Mesendoderm (in vitro differentiated cells): ENCODE data around the gene GLRX.

Experiments
- DNase-seq: peaks from one replicate; pipeline ENCODE4 v3.0.0; 2013
- H2AK5ac ChIP-seq: 2 replicates; pipeline ENCODE4 v1.6.1; 2013; ENCODE audit warnings: low read length, inconsistent platforms
- H2BK120ac ChIP-seq: 2 replicates; pipeline ENCODE4 v1.6.1; 2013; ENCODE audit warnings: low read depth, mild to moderate bottlenecking, low read length, moderate library complexity, mixed read lengths
- H2BK15ac ChIP-seq: replicated peaks from 2 replicates; pipeline ENCODE4 v1.6.1; 2013; ENCODE audit warnings: low read depth, mild to moderate bottlenecking, moderate library complexity
- H2BK5ac ChIP-seq: 2 replicates; pipeline ENCODE4 v1.6.1; 2013; ENCODE audit warnings: low read length, inconsistent platforms
- H3K18ac ChIP-seq: 2 replicates; pipeline ENCODE4 v1.6.1; 2013; ENCODE audit warnings: mild to moderate bottlenecking, low read length, mixed read lengths
- H3K23ac ChIP-seq: one replicate; pipeline ENCODE4 v1.6.1; 2013; ENCODE audit warnings: low read length
- H3K27ac ChIP-seq: 2 replicates; pipeline ENCODE4 v1.5.1; 2013; ENCODE audit warnings: low read depth, mild to moderate bottlenecking, inconsistent platforms, low read length, moderate library complexity
- H3K27me3 ChIP-seq: 2 replicates; pipeline ENCODE4 v1.6.1; 2013; ENCODE audit warnings: low read length, control low read depth, mild to moderate bottlenecking, inconsistent platforms; ENCODE audit not compliant: insufficient read depth, poor library complexity
- H3K36me3 ChIP-seq: 2 replicates; pipeline ENCODE4 v1.6.1; 2013; ENCODE audit warnings: low read length, inconsistent platforms; ENCODE audit not compliant: control insufficient read depth, insufficient read depth
- H3K4ac ChIP-seq: one replicate; pipeline ENCODE4 v1.6.1; 2013; ENCODE audit warnings: low read depth, mild to moderate bottlenecking, low read length, moderate library complexity
- H3K4me1 ChIP-seq: 2 replicates; pipeline ENCODE4 v1.6.1; 2013; ENCODE audit warnings: low read depth, low read length, inconsistent platforms; ENCODE audit not compliant: control insufficient read depth
- H3K4me2 ChIP-seq: 2 replicates; pipeline ENCODE4 v1.6.1; 2013; ENCODE audit warnings: low read length
- H3K4me3 ChIP-seq: 2 replicates; pipeline ENCODE4 v1.5.1; 2013; ENCODE audit warnings: mild to moderate bottlenecking, low read length
- H3K56ac ChIP-seq: one replicate; pipeline ENCODE4 v1.6.1; 2013; ENCODE audit warnings: low read length
- H3K79me1 ChIP-seq: 2 replicates; pipeline ENCODE4 v1.6.1; 2013; ENCODE audit warnings: low read length, inconsistent platforms
- H3K79me2 ChIP-seq: 2 replicates; pipeline ENCODE4 v1.6.1; 2013; ENCODE audit warnings: mild to moderate bottlenecking, low read length; ENCODE audit not compliant: control insufficient read depth, insufficient read depth
- H3K9ac ChIP-seq: 2 replicates; pipeline ENCODE4 v1.6.1; 2013; ENCODE audit warnings: low read length, inconsistent platforms
- H4K5ac ChIP-seq: one replicate; pipeline ENCODE4 v1.6.1; 2013; ENCODE audit warnings: low read length
- H4K8ac ChIP-seq: one replicate; pipeline ENCODE4 v1.6.1; 2013; ENCODE audit warnings: low read depth, mild to moderate bottlenecking, control low read depth, low read length, moderate library complexity
- WGBS: extraction: QIAGEN DNeasy Blood & Tissue Kit; methylation state at CpG from one replicate; pipeline ENCODE4 v1.1.7; 2013; ENCODE audit warnings: low lambda C conversion rate, missing lambda C conversion rate; ENCODE audit not compliant: insufficient coverage; ENCODE audit errors: extremely low coverage; 5-methylcytosine and 5-hydroxymethylcytosine counted together

GLRX gene

DNA sequence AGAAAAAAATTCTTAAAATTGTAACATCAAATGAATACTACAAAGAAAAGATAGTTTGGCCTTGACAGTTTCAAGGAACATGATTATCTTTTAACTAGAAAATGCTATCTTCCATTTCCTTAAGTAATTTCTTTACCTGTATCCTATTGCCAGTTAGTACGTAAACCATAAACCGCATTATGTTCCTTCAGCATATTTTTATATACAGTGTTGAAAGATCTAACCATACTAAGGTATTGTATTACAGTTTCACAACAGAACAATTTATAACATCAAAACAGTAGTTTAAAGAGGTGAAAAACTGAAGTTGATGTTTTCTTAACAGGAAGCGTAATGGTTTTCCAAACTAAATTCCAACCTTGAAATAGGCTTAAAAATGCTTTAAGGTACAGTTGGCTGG is 45.1 kb downstream of the GLRX start:
- Histone ChIP-seq H4K8ac (no peak overlapping the region), H3K9ac (no peak overlapping the region), H3K79me1 (no peaks in the 10 kb centered on the region), H3K56ac (no peak overlapping the region), H2BK5ac (no peak overlapping the region), H3K27ac (no peak overlapping the region), H2BK120ac (no peak overlapping the region), H3K23ac (no peak overlapping the region), H3K79me2 (no peaks in the 10 kb centered on the region), H3K36me3 (peaks cover 4% of the 10 kb centered on the region), H3K4me2 (no peak overlapping the region), H2AK5ac (no peak overlapping the region), H3K4me1 (no peaks in the 10 kb centered on the region), H3K18ac (no peak overlapping the region), H3K27me3 (no peaks in the 10 kb centered on the region), H2BK15ac (no peak overlapping the region), H3K4me3 (no peak overlapping the region), H4K5ac (no peak overlapping the region), H3K4ac (no peak overlapping the region)
- no peak for DNase-seq
- WGBS: 100% methylated on average over 2 of the region's 3 CpGs

DNA sequence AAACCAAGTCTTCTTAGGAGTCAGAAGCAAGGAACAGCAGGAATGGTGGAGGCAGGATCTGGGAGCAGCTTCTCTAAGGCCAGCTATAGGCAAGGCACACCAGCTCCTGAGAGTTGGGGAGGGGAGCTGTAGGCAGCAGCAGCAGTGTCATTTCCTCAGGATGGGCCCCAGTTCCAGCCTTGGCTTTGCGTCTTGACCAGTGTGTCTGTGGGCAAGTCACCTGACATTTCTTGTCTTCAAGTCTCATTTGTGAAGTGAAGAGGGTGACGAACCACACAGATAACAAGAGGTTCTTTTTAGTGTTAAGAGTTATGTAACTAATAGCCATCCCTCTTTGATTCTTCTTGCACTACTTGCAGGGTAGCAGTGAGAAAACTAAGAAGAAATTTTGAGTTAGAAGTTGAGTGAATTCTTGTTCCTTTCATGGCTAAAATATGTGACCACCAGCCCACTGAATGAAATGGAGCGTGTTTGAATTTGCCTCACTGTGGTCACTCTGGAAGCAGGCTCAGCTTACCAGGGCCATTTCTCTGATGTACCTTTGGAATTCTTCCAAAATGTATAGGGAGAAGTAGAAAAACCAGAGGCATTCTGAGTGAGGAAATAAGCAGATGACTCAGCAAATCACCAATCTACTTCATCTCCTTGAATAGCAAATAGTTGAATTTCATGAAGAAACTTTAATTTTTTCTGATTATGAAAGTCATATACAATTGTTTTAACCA is 49.0 kb downstream of the GLRX start:
- Histone ChIP-seq H4K5ac (no peak overlapping the region), H3K56ac (no peak overlapping the region), H3K9ac (no peak overlapping the region), H3K4ac (no peak overlapping the region), H3K18ac (no peak overlapping the region), H2BK15ac (no peak overlapping the region), H3K23ac (no peak overlapping the region), H2BK5ac (no peak overlapping the region), H3K79me1 (no peaks in the 10 kb centered on the region), H3K27me3 (no peaks in the 10 kb centered on the region), H3K79me2 (no peaks in the 10 kb centered on the region), H3K36me3 (peaks cover 14% of the 10 kb centered on the region), H2BK120ac (no peak overlapping the region), H3K4me2 (no peak overlapping the region), H3K4me3 (no peak overlapping the region), H2AK5ac (no peak overlapping the region), H3K27ac (no peak overlapping the region), H3K4me1 (no peaks in the 10 kb centered on the region), H4K8ac (no peak overlapping the region)
- no CpG with 5 or more reads among the region's 3 CpGs for WGBS
- DNase-seq: no peak

DNA sequence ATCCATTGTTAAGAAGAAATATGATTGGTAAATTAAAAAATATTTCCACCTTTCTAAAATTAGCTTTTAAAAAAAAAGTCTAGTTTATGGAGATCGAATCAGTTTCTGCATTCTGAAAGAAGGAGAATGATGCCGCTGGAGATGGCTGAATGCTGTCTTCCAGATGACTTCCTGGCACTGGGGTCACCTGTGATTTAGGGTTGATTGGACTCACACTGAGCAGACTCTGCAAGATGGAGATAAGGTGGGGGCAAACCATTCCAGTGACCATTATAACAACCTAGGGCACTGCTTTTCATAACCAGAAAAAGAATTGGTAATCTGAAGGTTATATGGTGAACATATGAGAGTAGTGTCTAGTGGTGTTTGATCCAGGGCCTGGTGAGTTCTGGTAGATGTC is 50.6 kb downstream of the GLRX start:
- H4K5ac ChIP-seq: no peak overlapping the region
- H3K4me3 ChIP-seq: no peak overlapping the region
- no peak overlapping the region for H2BK15ac ChIP-seq
- no peak overlapping the region for H3K9ac ChIP-seq
- WGBS: no CpG with 5 or more reads among the region's 2 CpGs
- no peaks in the 10 kb centered on the region for H3K27me3 ChIP-seq
- DNase-seq: no peak
- H2BK5ac ChIP-seq: no peak overlapping the region
- no peak overlapping the region for H3K23ac ChIP-seq
- H3K4me2 ChIP-seq: no peak overlapping the region
- H3K18ac ChIP-seq: no peak overlapping the region
- H3K27ac ChIP-seq: no peak overlapping the region
- H3K4me1 ChIP-seq: no peaks in the 10 kb centered on the region
- H3K56ac ChIP-seq: no peak overlapping the region
- H3K79me2 ChIP-seq: no peaks in the 10 kb centered on the region
- no peak overlapping the region for H3K4ac ChIP-seq
- no peaks in the 10 kb centered on the region for H3K79me1 ChIP-seq
- no peak overlapping the region for H2BK120ac ChIP-seq
- no peak overlapping the region for H2AK5ac ChIP-seq
- H3K36me3 ChIP-seq: peaks cover 14% of the 10 kb centered on the region
- no peak overlapping the region for H4K8ac ChIP-seq

DNA sequence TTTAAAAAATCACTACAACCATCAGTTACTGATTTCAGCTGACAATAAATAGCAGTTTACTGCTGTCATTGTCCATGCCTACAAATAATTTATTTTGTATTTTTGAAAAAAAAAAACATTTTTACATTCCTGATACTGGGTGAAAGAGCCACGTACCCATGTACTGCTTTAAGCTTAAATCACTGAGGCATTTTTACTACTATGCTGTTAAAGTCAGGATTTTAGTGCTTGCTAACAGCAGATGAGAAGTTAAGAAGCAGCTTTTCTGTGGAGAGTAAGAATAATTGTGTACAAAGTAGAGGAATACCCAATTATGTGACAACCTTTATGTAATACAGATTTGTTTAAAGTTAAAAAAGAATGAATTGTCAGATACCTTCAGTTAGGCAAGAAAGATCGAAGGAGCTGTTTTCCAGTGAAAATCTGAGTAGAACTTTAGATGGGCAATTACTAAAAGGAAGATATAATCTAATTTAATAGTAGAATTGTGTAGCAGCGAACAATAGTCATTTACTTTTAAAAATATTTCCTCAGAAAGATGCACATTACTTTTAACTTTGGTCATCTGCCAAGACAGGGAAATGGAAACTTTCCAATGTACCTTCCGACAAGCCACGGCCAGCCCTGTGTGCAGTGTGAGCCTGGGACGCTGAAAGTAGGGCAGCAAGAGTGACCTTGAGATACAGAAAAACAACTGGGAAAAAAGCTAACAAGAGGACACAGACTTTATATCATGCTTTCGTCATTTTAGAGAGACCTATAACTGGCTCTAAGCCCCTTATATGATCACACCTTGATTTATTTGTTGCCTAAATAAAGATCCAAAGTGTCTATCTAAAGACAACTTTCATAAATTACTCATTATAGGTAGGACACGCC is 51.5 kb downstream of the GLRX start:
- H4K8ac ChIP-seq: no peak overlapping the region
- no peak overlapping the region for H2BK120ac ChIP-seq
- no peak overlapping the region for H3K56ac ChIP-seq
- H3K79me1 ChIP-seq: no peaks in the 10 kb centered on the region
- no peak overlapping the region for H2AK5ac ChIP-seq
- no peaks in the 10 kb centered on the region for H3K4me1 ChIP-seq
- no peak overlapping the region for H3K4me2 ChIP-seq
- no peak overlapping the region for H3K23ac ChIP-seq
- H2BK15ac ChIP-seq: no peak overlapping the region
- H3K36me3 ChIP-seq: peaks cover 11% of the 10 kb centered on the region
- DNase-seq: no peak
- H3K27ac ChIP-seq: no peak overlapping the region
- WGBS: no CpG with 5 or more reads among the region's 8 CpGs
- no peak overlapping the region for H2BK5ac ChIP-seq
- H3K27me3 ChIP-seq: no peaks in the 10 kb centered on the region
- no peak overlapping the region for H3K18ac ChIP-seq
- H3K79me2 ChIP-seq: no peaks in the 10 kb centered on the region
- H3K4me3 ChIP-seq: no peak overlapping the region
- H3K9ac ChIP-seq: no peak overlapping the region
- H3K4ac ChIP-seq: no peak overlapping the region
- no peak overlapping the region for H4K5ac ChIP-seq

DNA sequence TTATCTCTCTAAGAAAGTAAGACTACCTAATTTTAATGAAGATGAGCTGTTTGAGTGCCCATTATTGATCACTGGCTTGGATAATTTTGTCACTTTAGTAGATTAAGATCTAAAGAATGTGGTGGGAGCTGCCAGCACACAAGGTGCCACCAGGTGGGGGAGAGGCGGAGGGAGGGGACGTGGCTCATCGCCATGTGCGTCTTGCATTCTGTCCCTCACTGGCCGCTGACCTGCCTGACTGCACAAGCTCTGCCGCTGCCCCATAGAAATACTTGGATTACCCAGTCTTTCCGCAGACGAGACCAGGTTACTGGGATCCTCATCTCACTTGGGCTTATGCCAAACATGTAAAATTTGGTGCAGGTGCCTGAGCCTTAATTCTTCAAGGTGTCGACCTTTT is 53.8 kb downstream of the GLRX start:
- Histone ChIP-seq H3K27ac (no peak overlapping the region), H2BK120ac (no peak overlapping the region), H3K36me3 (peaks cover 11% of the 10 kb centered on the region), H3K4me1 (no peaks in the 10 kb centered on the region), H3K9ac (no peak overlapping the region), H3K79me2 (no peaks in the 10 kb centered on the region), H2BK5ac (no peak overlapping the region), H3K4me2 (no peak overlapping the region), H3K79me1 (no peaks in the 10 kb centered on the region), H4K5ac (no peak overlapping the region), H3K18ac (no peak overlapping the region), H3K56ac (no peak overlapping the region), H4K8ac (no peak overlapping the region), H3K23ac (no peak overlapping the region), H3K27me3 (no peaks in the 10 kb centered on the region), H2BK15ac (no peak overlapping the region), H3K4me3 (no peak overlapping the region), H2AK5ac (no peak overlapping the region), H3K4ac (no peak overlapping the region)
- DNase-seq: peak; percentile 48
- no CpG with 5 or more reads among the region's 9 CpGs for WGBS
